C1 segment of cervical spinal cord (tissue), 14 donors: ENCODE data around the gene PATE3.

Source experiments
- DNase-seq, 14 donors: peaks; one replicate each; lab custom pipeline; 2025; lab: John Stamatoyannopoulos, UW

The PATE3 gene

GRCh38 chr11:125787827-125788226 lies at the start of gene PATE3:
Gene PATE3, plus strand, starts transcription at chr11:125788127. Its CDS starts 25 bp downstream, at chr11:125788152.
- DNase-seq: no peak

GRCh38 chr11:125740617-125741016 lies 47.3 kb upstream of the PATE3 start:
- no peak for DNase-seq

GRCh38 chr11:125743681-125744080 lies 44.2 kb upstream of the PATE3 start:
- DNase-seq: no peak

- no peak for DNase-seq
Observed at GRCh38 chr11:125745979-125746378, 41.9 kb upstream of the PATE3 start, which contains the start of gene PATE1. Gene PATE1, plus strand, starts transcription at chr11:125746279. Its CDS starts 26 bp downstream, at chr11:125746305.

- DNase-seq: no peak
Observed at GRCh38 chr11:125750629-125751028, 37.3 kb upstream of the PATE3 start.

- no peak for DNase-seq
Observed at GRCh38 chr11:125756050-125756449, 31.9 kb upstream of the PATE3 start.

GRCh38 chr11:125762445-125762844 lies 25.5 kb upstream of the PATE3 start:
- DNase-seq: no peak

- no peak for DNase-seq
Observed at GRCh38 chr11:125763483-125763882, 24.4 kb upstream of the PATE3 start.

GRCh38 chr11:125766251-125766650 lies 21.7 kb upstream of the PATE3 start:
- no peak for DNase-seq

GRCh38 chr11:125768336-125769046 lies 19.4 kb upstream of the PATE3 start:
- no peak for DNase-seq

GRCh38 chr11:125770583-125770982 lies 17.3 kb upstream of the PATE3 start:
- no peak for DNase-seq

- no peak for DNase-seq
Observed at GRCh38 chr11:125772834-125773505, 15.0 kb upstream of the PATE3 start.

GRCh38 chr11:125773516-125773915 lies 14.4 kb upstream of the PATE3 start:
- DNase-seq: no peak

GRCh38 chr11:125777309-125777708 lies 10.6 kb upstream of the PATE3 start:
- no peak for DNase-seq

GRCh38 chr11:125778728-125779127 lies 9.2 kb upstream of the PATE3 start, which contains the start of gene PATE2:
Gene PATE2, minus strand, starts transcription at chr11:125778828. Its CDS starts 55 bp downstream, at chr11:125778773.
- DNase-seq: no peak

- DNase-seq: no peak
Observed at GRCh38 chr11:125784678-125785077, 3.2 kb upstream of the PATE3 start.

- DNase-seq: no peak
Observed at GRCh38 chr11:125790825-125791224, 2.9 kb downstream of the PATE3 start.

- DNase-seq: no peak
Observed at GRCh38 chr11:125797641-125798040, 9.7 kb downstream of the PATE3 start.

GRCh38 chr11:125799808-125800207 lies 11.9 kb downstream of the PATE3 start:
- DNase-seq: no peak

- no peak for DNase-seq
Observed at GRCh38 chr11:125802387-125802786, 14.5 kb downstream of the PATE3 start.

GRCh38 chr11:125807909-125808308 lies 20.0 kb downstream of the PATE3 start:
- DNase-seq: no peak

GRCh38 chr11:125833016-125833415 lies 45.1 kb downstream of the PATE3 start, which contains the start of gene PATE4:
Gene PATE4, plus strand, starts transcription at chr11:125833316. Its CDS starts 44 bp downstream, at chr11:125833360.
- no peak for DNase-seq

- no peak for DNase-seq
Observed at GRCh38 chr11:125835748-125836147, 47.8 kb downstream of the PATE3 start.
